Adrenal gland (tissue), 12 donors: ENCODE results near the gene COL4A1. TPM values are rescaled to one million over a fixed set of nuclear protein-coding genes. Genes with fewer than 3 reads are reported as not detected.

Source experiments
- DNase-seq, 7 donors: peaks; one replicate each; pipeline ENCODE4 v3.0.0-alpha.2; 2019 to 2020
- H3K27ac ChIP-seq, 5 donors: fragments of 200-600 bp; sonication (generic) in 4 of 5; 1 replicate in 3 of 5; 2 replicates in 2 of 5; pipeline versions ENCODE4 v1.5.1 to v1.8.0; 2016 to 2020; ENCODE audit warnings: mild to moderate bottlenecking in 1 of 5
- H3K27me3 ChIP-seq: fragments of 200-600 bp; 2 replicates; pipeline ENCODE4 v1.8.0; 2021
- H3K36me3 ChIP-seq, 2 donors: fragments of 200-600 bp; replicated peaks in 1 of 2; 1 replicate in 1 of 2; 2 replicates in 1 of 2; pipeline versions ENCODE4 v1.5.1 to v1.8.0; 2018 to 2022
- H3K4me1 ChIP-seq, 2 donors: fragments of 200-600 bp; replicated peaks in 1 of 2; 1 replicate in 1 of 2; 2 replicates in 1 of 2; pipeline versions ENCODE4 v1.5.1 to v1.8.0; 2018 to 2021
- H3K4me3 ChIP-seq, 4 donors: fragments of 200-600 bp; sonication (generic) in 3 of 4; one replicate each; pipeline ENCODE4 v1.5.1; 2016 to 2018
- H3K9me3 ChIP-seq, 3 donors: fragments of 200-600 bp; sonication (generic) in 1 of 3; replicated peaks in 1 of 3; 1 replicate in 2 of 3; 2 replicates in 1 of 3; pipeline versions ENCODE4 v1.5.1 to v1.8.0; 2016 to 2021
- CTCF ChIP-seq, 6 experiments: fragments of 450-650 bp in 4 of 6; fragments of 200-600 bp in 2 of 6; sonication (generic) in 1 of 6; IDR thresholded peaks; 1 replicate in 5 of 6; 2 replicates in 1 of 6; pipeline versions ENCODE4 v1.5.1 to v1.8.0; 2016 to 2021; ENCODE audit warnings: antibody characterized with exemption in 6 of 6, mild to moderate bottlenecking in 2 of 6, moderate library complexity in 1 of 6
- POLR2A ChIP-seq, 2 donors: fragments of 450-650 bp; IDR thresholded peaks; one replicate each; pipeline ENCODE4 v1.6.1; 2017; ENCODE audit warnings: antibody characterized with exemption in 2 of 2, mild to moderate bottlenecking in 2 of 2, moderate library complexity in 1 of 2
- WGBS, 4 donors: extraction: QIAGEN DNeasy Blood & Tissue Kit in 2 of 4; methylation state at CpG; one replicate each; pipeline versions ENCODE4 v1.1.5 to v1.1.7; 2013 to 2017; 5-methylcytosine and 5-hydroxymethylcytosine counted together
- intact Hi-C, 2 donors: fragments of 100-400 bp; cut with DNase I; formaldehyde crosslinking; loops; one replicate each; pipeline versions ENCODE4 v1.14.1 to v1.15.0; 2022 to 2023
- polyA plus RNA-seq, 3 donors: library from polyadenylated mRNA; stranded (reverse); fragments of 200-250 nt in 2 of 3; fragments of 350-450 nt in 1 of 3; fragmentation: Illumina TruSeq in 1 of 3; extraction: RNeasy Lipid Tissue Mini Kit (QIAGEN cat#74804) in 1 of 3; gene quantifications; one replicate each; pipeline ENCODE4 v1.2.3, GENCODE V29; 2013 to 2014
- total RNA-seq, 9 donors: library from RNA; depleted of rRNA in 4 of 9; stranded (reverse); fragments of >200 nt in 4 of 9; fragments of 120-200 nt in 1 of 9; fragmentation: NEBNext Ultra II Directional in 1 of 9; extraction: Animal tissue kit (Norgen Biotek cat#: 25700) in 1 of 9; gene quantifications; one replicate each; pipeline versions ENCODE4 v1.1.0 to v1.2.4, GENCODE V29; 2013 to 2023
- donor health status: healthy with polysubstance abuse.
- donor health status: Bipolar disorder and iron deficiency.
- donor health status: DM: yes; HTN: yes; CAD: no.
- donor health status: DM: no; HTN: no; CAD: no.
- donor health status: DM: no; HTN: no; CAD: no.
- donor health status: DM: yes; HTN: yes; CAD: no.

Gene COL4A1
- total and polyA plus RNA-seq, 12 donors: 62.4 to 364 (median 183) TPM

GRCh38 chr13:110259651-110260050 is 47.3 kb downstream of the COL4A1 start:
- no peaks in the 10 kb centered on the region for H3K36me3 ChIP-seq
- H3K27ac ChIP-seq: peak overlapping the region in 1 of 5 donors; percentile 72
- intact Hi-C loops: no loop called here
- no peaks in the 10 kb centered on the region for H3K9me3 ChIP-seq
- H3K4me3 ChIP-seq: no peak overlapping the region
- TF ChIP-seq CTCF (IDR thresholded peaks at IDR 0.05) (no peak), POLR2A (IDR thresholded peaks at IDR 0.05) (no peak)
- no peak for DNase-seq
- WGBS, 4 donors: 61 to 66% (median 65%) methylated on average over 6 of the region's 6 CpGs
- H3K4me1 ChIP-seq: peaks cover 12 to 23% of the 10 kb centered on the region in 2 donors
- no peaks in the 10 kb centered on the region for H3K27me3 ChIP-seq

- Histone ChIP-seq H3K4me1 (peaks cover 12 to 23% of the 10 kb centered on the region in 2 donors), H3K27ac (no peak overlapping the region), H3K36me3 (no peaks in the 10 kb centered on the region), H3K27me3 (no peaks in the 10 kb centered on the region), H3K9me3 (no peaks in the 10 kb centered on the region), H3K4me3 (no peak overlapping the region)
- intact Hi-C loops: no loop called here
- peak in 1 of 7 donors; percentile 12 for DNase-seq
- TF ChIP-seq CTCF (IDR thresholded peaks at IDR 0.05) (no peak), POLR2A (IDR thresholded peaks at IDR 0.05) (no peak)
- 70 to 80% (median 75%) methylated on average over 12 of the region's 12 CpGs for WGBS, 4 donors
These were observed 47.9 kb downstream of the COL4A1 start for GRCh38 chr13:110258876-110259631.

- no peak for TF ChIP-seq CTCF (IDR thresholded peaks at IDR 0.05)
- TF ChIP-seq POLR2A (IDR thresholded peaks at IDR 0.05): no peak
- H3K27ac ChIP-seq: no peak overlapping the region
- no peaks in the 10 kb centered on the region for H3K9me3 ChIP-seq
- no peaks in the 10 kb centered on the region for H3K27me3 ChIP-seq
- 91 to 96% (median 94%) methylated on average over 3 of the region's 3 CpGs for WGBS, 4 donors
- H3K36me3 ChIP-seq: no peaks in the 10 kb centered on the region
- H3K4me1 ChIP-seq: peaks cover 5 to 10% of the 10 kb centered on the region in 2 donors
- intact Hi-C loops: no loop called here
- no peak overlapping the region for H3K4me3 ChIP-seq
- no peak for DNase-seq
These were observed 49.5 kb downstream of the COL4A1 start for GRCh38 chr13:110257408-110257807.

- peak in 1 of 7 donors; percentile 7 for DNase-seq
- no peak for TF ChIP-seq POLR2A (IDR thresholded peaks at IDR 0.05)
- no peak for TF ChIP-seq CTCF (IDR thresholded peaks at IDR 0.05)
- peaks cover 0 to 5% of the 10 kb centered on the region in 2 donors for H3K4me1 ChIP-seq
- H3K9me3 ChIP-seq: no peaks in the 10 kb centered on the region
- 72 to 82% (median 77%) methylated on average over 18 of the region's 18 CpGs for WGBS, 4 donors
- H3K4me3 ChIP-seq: no peak overlapping the region
- H3K27me3 ChIP-seq: no peaks in the 10 kb centered on the region
- peak overlapping the region in 2 of 5 donors; percentile 8 to 10 for H3K27ac ChIP-seq
- H3K36me3 ChIP-seq: no peaks in the 10 kb centered on the region
- intact Hi-C loops: no loop called here
These were observed 50.6 kb downstream of the COL4A1 start for GRCh38 chr13:110256126-110256905.
